NCI-H2029 treated with DMSO at 0.1 percent for 48 hours (cell line): ENCODE data around the gene MAPKAPK5.
"Not testable (repeated sequence)": the region's sequence is repeated elsewhere in the genome, so short reads cannot be mapped to it uniquely, and the experiment has no call there.

ENCODE experiments used
- DNase-seq: peaks from one replicate; lab custom pipeline; 2025; lab: John Stamatoyannopoulos, UW

Gene MAPKAPK5

GRCh38 chr12:111841750-111842555 is at the start of gene MAPKAPK5:
Gene MAPKAPK5 (plus strand): TSS chr12:111842228. CDS start chr12:111842734, 506 bp downstream.
- peak; percentile 53 for DNase-seq

GRCh38 chr12:111792856-111793235 is 49.2 kb upstream of the MAPKAPK5 start:
- no peak for DNase-seq

DNA sequence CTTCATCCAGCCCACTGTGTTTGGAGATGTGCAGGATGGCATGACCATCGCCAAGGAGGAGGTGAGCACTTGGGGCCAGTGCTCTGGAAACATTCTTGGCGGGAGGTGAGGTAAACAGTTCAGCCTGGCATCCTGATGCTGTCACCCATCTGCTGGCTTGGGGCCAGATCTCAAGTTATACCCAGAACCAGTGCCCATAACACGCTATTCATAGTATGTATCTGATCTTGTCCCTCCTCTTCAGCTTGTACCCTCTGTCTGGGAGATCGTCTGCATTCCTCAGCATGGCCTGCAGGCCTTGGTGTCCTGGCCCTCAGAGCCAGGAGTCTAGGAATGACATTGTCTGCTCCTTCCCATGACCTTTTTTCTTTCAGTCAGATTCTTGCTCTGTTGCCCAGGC is 43.8 kb upstream of the MAPKAPK5 start:
- DNase-seq, result no peak

DNA sequence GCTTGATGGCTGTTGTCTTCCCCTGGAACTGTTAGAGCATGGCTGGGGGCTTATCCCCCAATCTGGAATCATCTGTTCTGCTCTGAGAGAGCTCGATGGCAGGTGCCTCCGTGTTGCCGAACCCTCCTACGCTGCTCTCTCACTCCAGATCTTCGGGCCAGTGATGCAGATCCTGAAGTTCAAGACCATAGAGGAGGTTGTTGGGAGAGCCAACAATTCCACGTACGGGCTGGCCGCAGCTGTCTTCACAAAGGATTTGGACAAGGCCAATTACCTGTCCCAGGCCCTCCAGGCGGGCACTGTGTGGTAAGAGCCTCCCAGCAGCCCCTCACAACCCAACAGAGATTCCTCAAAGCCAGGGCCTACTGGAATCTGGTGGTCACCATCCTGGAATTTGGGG is 42.3 kb upstream of the MAPKAPK5 start:
- DNase-seq, result no peak

DNA sequence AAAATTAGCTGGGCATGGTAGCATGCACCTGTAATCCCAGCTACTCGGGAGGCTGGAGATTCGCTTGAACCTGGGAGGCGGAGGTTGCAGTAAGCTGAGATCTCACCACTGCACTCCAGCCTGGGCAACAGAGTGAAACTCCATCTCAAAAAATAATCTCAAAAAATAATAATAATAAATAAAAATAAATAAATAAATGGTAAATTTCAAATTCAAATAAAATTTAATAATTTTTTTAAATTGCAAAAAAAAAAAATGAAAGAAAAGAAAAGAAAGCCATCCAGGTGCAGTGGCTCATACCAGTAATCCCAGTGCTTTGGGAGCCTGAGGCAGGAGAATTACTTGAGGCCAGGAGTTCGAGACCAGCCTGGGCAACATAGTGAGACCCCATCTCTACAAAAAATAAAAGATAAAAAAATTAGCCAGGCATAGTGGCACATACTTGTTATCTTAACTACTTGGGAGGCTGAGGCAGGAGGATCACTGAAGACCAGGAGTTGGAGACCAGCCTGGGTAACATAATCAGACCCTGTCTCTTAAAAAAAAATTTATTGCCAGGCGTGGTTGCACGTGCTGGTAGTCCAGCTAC is 38.9 kb upstream of the MAPKAPK5 start:
- DNase-seq, result no peak

DNA sequence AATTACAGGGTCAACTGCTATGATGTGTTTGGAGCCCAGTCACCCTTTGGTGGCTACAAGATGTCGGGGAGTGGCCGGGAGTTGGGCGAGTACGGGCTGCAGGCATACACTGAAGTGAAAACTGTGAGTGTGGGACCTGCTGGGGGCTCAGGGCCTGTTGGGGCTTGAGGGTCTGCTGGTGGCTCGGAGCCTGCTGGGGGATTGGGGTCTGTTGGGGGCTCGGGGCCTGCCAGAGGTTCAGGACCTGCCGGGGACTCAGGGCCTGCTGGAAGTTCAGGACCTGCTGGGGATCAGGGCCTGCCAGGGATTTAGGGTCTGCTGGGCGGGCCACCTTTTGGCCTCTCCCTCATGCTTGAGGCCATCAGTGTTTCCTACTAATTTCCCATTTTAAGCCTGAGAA is 38.2 kb upstream of the MAPKAPK5 start:
- no peak for DNase-seq

- DNase-seq, result no peak
Measured at GRCh38 chr12:111806304-111806703, 35.7 kb upstream of the MAPKAPK5 start.

DNA sequence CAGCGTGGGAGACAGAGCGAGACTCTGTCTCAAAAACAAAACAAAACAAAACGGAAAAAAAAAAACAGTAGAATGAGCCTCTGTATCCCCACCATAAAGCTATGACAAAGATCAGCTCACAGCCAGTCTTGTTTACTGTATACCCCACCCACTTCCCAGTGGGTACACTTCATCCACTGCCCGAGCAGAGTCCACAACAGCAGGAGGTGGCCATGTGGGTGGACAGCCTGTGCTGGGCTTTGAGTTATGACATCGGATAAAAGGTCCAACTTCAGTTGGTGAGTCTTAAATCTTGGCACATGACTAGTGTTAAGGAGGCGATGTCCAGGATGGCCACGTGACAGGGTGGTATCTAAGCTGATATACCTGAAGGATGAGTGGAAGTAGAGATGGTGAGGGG is 34.8 kb upstream of the MAPKAPK5 start:
- no peak for DNase-seq

DNA sequence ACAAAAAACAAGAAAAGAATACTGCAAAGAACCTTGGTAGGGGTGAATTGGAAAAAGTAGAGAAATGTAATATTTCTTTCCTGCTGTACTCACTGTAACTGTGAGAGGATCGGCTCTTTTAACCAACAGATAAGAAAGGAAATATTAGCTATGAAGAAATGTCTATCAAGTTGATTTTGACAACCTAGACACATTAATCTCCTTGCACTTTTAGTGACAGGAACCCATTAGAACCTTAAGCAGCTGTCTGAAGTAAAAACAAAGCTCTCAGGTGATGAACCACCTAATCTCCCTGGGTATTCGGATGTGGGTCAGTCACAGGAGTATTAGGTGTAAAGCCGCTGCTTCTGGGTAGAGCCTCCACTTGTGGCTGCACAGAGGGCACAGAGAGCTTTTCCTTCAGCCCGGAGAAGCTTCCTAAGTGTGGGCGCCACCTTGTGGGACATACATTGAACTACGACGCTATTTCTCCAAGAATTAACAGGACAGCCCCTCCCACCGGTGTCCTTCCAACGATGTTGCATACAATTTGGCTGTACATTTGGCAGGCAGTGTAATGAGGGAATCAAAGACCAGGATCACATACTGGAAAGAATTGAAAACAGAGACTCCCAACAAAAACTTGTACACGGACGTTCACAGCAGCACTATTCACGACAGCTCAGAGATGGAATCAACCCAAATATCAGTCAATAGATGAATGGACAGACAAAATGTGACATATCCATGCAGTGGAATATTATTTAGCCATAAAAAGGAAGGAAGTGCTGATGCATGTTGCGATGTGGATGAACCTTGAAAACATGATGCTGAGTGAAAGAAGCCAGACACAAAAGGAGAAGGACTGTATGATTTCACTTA is 28.9 kb upstream of the MAPKAPK5 start:
- peak; percentile 86 for DNase-seq

DNA sequence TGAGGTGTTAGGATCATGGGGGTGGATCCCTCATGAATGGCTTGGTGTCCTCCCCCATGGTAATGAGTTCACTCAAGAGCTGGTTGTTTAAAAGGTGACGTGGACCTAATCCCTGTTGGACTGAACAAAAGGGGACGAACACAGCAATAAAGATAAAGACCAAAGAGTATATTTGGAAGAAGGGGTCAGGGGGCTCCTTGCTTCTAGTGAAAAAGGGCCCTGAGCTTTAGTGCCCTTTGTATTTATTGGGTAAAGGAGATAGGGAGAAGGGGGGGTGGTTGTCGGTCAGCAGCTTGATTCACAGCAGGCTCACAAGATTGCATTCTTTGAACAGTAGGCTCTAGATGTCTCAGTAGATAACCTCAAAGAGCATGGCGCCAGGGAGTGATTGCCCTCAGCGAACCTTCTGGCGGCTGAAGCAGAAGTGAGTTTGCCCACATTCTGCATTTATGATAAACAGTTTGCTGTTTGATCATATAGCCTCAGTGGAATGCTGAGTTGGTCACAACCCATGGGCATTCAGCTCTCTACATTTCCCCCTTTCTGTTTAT is 25.9 kb upstream of the MAPKAPK5 start:
- DNase-seq, result no peak

- DNase-seq, result not testable (repeated sequence)
Measured at GRCh38 chr12:111816898-111817297, 25.1 kb upstream of the MAPKAPK5 start.

GRCh38 chr12:111818340-111818739 is 23.7 kb upstream of the MAPKAPK5 start:
- no peak for DNase-seq

DNA sequence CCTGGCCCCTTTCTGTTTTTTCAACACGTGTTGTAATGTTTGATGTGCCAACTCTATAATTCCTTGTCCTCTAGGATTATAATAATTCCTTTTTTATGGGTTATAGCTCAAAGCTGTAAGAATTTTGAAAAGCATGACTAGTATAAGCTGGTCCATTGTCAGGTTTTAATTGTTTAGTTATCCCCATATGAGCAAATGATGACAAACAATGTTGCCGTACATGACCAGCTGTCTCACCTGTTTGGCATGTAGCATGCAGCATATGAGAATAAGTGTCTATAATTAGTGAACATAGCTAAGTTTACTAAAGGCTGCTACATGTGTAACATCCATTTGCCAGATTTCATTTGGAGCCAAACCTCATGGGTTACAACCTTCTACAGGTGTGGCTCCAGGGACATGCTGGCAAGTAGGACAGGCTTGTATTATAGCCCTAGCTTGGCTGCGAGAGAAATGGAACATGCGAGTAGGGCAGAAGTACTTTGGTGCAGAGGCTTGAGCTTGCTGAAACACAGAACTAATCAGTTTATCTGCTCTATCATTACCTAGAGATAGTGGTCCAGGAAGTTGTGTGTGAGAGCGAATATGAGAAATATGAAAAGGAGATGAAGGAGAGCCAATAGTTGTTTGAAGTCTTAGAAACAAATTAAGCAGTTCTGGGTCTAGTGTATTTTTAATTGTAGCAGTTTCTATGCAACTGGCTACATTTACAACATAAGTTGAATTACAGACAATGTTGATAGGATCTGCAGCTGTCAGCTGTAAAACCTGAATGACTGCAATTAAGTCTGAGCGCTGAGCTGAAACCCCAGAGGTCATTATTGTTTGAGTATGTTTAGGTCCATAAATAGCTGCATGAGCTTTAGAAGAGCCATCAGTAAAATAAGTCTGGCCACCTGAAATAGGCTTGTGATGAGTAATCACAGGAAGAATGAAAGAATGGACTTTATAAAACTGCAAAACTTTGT is 22.6 kb upstream of the MAPKAPK5 start:
- DNase-seq, result no peak

DNA sequence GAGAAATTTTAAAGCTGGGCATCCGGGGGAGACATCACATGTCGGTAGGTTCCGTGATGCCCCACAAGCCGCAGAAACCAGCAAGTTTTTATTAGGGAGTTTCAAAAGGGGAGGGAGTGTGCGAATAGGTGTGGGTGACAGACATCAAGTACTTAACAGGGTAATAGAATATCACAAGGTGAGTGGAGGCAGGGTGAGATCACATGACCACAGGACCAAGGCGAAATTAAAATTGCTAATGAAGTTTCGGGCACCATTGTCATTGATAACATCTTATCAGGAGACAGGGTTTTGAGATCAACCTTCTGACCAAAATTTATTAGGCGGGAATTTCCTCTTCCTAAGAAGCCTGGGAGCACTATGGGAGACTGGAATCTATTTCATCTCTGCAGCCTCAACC is 21.2 kb upstream of the MAPKAPK5 start:
- DNase-seq, result not testable (repeated sequence)

- DNase-seq, result no peak
Measured at GRCh38 chr12:111822886-111823285, 19.1 kb upstream of the MAPKAPK5 start.

- DNase-seq, result no peak
Measured at GRCh38 chr12:111823891-111824290, 18.1 kb upstream of the MAPKAPK5 start.

DNA sequence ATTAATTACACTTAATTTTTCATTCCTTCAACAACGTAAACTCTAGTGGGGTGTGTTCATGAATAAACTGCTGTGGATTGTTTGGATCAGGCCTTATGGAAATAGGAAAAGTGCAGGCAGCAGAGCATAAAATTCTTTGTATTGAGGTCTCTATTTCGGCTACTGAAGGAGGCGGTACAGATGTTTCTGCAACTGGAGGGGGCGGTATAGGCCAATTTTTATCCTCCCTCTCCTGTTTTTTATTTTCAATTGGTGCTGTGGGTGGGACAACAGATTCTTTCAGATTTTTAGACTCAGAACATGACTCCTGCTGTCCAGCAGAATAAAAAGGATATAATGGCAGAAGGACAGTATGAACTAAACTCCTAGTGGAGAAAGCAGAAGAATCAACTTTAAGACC is 17.7 kb upstream of the MAPKAPK5 start:
- DNase-seq, result not testable (repeated sequence)

DNA sequence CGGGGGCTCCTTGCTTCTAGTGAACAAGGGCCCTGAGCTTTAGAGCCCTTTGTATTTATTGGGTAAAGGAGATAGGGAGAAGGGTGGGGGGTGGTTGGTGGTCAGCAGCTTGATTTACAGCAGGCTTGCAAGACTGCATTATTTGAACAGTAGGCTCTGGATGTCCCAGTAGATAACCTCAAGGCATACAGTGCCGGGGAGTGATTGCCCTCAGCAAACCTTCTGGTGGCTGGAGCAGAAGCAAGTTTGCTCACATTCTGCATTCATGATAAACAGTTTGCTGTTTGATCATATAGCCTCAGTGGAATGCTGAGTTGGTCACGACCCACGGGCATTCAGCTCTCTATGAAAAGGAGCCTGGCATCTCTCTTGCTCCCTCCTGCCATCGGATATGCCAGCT is 16.5 kb upstream of the MAPKAPK5 start:
- no peak for DNase-seq

DNA sequence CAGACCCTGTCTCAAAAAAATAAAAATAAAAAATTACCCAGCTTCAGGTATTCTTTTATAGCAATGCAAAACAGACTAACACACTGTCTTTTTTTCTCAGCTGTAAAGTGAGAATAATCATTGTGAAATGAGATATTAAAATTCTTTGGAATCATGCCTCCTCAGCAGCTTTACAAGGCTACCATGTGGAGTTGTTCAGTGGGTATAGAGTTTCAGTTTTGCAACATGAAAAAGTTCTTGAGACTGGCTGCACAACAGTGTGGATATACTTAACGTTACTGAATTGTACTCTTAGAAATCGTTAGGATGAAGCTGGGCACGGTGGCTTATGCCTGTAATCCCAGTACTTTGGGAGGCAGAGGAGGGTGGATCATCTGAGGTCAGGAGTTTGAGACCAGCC is 15.7 kb upstream of the MAPKAPK5 start:
- no peak for DNase-seq

DNA sequence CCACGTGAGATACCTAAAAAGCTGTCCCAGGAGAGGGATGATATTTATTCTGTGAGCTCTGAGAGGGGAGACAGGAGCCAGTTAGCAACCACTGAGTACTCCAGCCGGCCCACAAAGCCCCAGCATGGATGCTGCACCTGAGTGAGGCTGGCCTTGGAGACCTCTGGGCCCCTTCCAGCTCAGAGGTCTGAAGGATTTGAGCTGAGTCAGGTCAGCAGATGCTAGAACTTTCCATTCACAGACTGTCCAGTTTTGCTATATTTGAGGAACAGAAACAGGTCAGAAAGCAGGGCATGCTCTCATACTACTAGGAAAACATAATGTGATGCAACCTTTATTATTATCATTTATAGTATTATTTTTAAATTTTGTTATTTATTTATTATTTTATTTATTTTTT is 15.0 kb upstream of the MAPKAPK5 start:
- no peak for DNase-seq

DNA sequence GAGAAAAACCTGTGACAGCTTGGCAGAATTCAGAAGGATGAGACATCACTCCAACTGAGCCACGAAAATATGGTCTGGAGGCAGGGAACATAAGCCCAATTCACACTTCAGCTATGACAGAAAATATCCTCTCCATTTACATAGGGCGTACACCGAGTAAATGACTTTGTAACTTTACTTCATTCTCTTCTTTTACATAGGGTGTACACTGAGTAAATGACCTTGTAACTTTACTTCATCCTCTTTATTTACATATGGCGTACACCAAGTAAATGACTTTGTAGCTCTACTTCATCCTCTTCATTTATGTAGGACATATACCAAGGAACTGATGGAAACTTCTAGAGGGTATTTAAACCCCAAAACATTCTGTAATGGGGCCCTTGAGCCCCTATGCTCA is 14.1 kb upstream of the MAPKAPK5 start:
- no peak for DNase-seq
